WTC11 (cell line): ENCODE data around the gene KIR2DL3.
"Not testable (repeated sequence)": the region's sequence is repeated elsewhere in the genome, so short reads cannot be mapped to it uniquely, and the experiment has no call there.

Source experiments
- ESRRA ChIP-seq: sonication (generic); formaldehyde crosslinking; IDR thresholded peaks from 2 replicates; pipeline ENCODE4 v1.8.1; 2022; ENCODE audit warnings: mild to moderate bottlenecking, missing genetic modification reagents, borderline replicate concordance
- NR2C2 ChIP-seq: sonication (generic); formaldehyde crosslinking; IDR thresholded peaks from 2 replicates; pipeline ENCODE4 v1.8.0; 2022; ENCODE audit warnings: mild to moderate bottlenecking, missing genetic modification reagents
- NR3C1 ChIP-seq: sonication (generic); formaldehyde crosslinking; conservative IDR thresholded peaks from 2 replicates; pipeline ENCODE4 v1.8.1; 2023; ENCODE audit warnings: low read depth, mild to moderate bottlenecking, missing genetic modification reagents
- TF ChIP-seq, protein P1 (sequence below): sonication (generic); formaldehyde crosslinking; IDR thresholded peaks from 2 replicates; pipeline ENCODE4 v1.8.0; 2022; ENCODE audit warnings: mild to moderate bottlenecking, missing genetic modification reagents
- TF ChIP-seq, protein P2 (sequence below): fragments of 200-600 bp; IDR thresholded peaks from 2 replicates; pipeline ENCODE4 v1.8.0; 2022; ENCODE audit warnings: antibody characterized with exemption
- TF ChIP-seq, protein P3 (sequence below): sonication (generic); formaldehyde crosslinking; IDR thresholded peaks from 2 replicates; pipeline ENCODE4 v1.8.1; 2022; ENCODE audit warnings: missing genetic modification reagents, borderline replicate concordance
- TF ChIP-seq, protein P4 (sequence below): sonication (generic); formaldehyde crosslinking; IDR thresholded peaks from 2 replicates; pipeline ENCODE4 v1.8.0; 2022; ENCODE audit warnings: mild to moderate bottlenecking, missing genetic modification reagents
- TF ChIP-seq, protein P5 (sequence below): sonication (generic); formaldehyde crosslinking; IDR thresholded peaks from 2 replicates; pipeline ENCODE4 v1.8.1; 2023; ENCODE audit warnings: mild to moderate bottlenecking, missing genetic modification reagents
- TF ChIP-seq, protein P6 (sequence below): sonication (generic); formaldehyde crosslinking; IDR thresholded peaks from 2 replicates; pipeline ENCODE4 v1.8.0; 2022; ENCODE audit warnings: missing genetic modification reagents
- TF ChIP-seq, protein P7 (sequence below): sonication (generic); formaldehyde crosslinking; IDR thresholded peaks from 2 replicates; pipeline ENCODE4 v1.8.1; 2023; ENCODE audit warnings: mild to moderate bottlenecking, moderate library complexity, missing genetic modification reagents
- TF ChIP-seq, protein P8 (sequence below): fragments of 250-450 bp; sonication (Bioruptor Pico); IDR thresholded peaks from 2 replicates; pipeline ENCODE4 v2.1.2; 2022; ENCODE audit warnings: mild to moderate bottlenecking, moderate library complexity
- TF ChIP-seq, protein P9 (sequence below): sonication (generic); formaldehyde crosslinking; IDR thresholded peaks from 2 replicates; pipeline ENCODE4 v1.8.0; 2022; ENCODE audit warnings: mild to moderate bottlenecking, missing genetic modification reagents

DNA sequence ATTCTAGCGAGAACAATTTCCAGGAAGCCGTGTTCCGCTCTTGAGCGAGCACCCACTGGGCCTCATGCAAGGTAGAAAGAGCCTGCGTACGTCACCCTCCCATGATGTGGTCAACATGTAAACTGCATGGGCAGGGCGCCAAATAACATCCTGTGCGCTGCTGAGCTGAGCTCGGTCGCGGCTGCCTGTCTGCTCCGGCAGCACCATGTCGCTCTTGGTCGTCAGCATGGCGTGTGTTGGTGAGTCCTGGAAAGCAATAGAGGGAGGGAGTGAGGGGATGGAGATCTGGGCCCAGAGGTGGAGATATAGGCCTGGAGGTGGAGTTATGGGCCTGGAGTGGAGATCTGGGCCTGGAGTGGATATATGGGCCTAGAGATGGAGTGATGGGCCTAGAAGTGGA is 31.3 kb downstream of the KIR2DL3 start, which contains the start of gene KIR2DL1:
- TF ChIP-seq, protein P1, sequence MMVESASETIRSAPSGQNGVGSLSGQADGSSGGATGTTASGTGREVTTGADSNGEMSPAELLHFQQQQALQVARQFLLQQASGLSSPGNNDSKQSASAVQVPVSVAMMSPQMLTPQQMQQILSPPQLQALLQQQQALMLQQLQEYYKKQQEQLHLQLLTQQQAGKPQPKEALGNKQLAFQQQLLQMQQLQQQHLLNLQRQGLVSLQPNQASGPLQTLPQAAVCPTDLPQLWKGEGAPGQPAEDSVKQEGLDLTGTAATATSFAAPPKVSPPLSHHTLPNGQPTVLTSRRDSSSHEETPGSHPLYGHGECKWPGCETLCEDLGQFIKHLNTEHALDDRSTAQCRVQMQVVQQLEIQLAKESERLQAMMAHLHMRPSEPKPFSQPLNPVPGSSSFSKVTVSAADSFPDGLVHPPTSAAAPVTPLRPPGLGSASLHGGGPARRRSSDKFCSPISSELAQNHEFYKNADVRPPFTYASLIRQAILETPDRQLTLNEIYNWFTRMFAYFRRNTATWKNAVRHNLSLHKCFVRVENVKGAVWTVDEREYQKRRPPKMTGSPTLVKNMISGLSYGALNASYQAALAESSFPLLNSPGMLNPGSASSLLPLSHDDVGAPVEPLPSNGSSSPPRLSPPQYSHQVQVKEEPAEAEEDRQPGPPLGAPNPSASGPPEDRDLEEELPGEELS (CRISPR knock-in tag): not testable (repeated sequence)
- TF ChIP-seq, protein P2, sequence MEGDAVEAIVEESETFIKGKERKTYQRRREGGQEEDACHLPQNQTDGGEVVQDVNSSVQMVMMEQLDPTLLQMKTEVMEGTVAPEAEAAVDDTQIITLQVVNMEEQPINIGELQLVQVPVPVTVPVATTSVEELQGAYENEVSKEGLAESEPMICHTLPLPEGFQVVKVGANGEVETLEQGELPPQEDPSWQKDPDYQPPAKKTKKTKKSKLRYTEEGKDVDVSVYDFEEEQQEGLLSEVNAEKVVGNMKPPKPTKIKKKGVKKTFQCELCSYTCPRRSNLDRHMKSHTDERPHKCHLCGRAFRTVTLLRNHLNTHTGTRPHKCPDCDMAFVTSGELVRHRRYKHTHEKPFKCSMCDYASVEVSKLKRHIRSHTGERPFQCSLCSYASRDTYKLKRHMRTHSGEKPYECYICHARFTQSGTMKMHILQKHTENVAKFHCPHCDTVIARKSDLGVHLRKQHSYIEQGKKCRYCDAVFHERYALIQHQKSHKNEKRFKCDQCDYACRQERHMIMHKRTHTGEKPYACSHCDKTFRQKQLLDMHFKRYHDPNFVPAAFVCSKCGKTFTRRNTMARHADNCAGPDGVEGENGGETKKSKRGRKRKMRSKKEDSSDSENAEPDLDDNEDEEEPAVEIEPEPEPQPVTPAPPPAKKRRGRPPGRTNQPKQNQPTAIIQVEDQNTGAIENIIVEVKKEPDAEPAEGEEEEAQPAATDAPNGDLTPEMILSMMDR: not testable (repeated sequence)
- TF ChIP-seq, protein P3, sequence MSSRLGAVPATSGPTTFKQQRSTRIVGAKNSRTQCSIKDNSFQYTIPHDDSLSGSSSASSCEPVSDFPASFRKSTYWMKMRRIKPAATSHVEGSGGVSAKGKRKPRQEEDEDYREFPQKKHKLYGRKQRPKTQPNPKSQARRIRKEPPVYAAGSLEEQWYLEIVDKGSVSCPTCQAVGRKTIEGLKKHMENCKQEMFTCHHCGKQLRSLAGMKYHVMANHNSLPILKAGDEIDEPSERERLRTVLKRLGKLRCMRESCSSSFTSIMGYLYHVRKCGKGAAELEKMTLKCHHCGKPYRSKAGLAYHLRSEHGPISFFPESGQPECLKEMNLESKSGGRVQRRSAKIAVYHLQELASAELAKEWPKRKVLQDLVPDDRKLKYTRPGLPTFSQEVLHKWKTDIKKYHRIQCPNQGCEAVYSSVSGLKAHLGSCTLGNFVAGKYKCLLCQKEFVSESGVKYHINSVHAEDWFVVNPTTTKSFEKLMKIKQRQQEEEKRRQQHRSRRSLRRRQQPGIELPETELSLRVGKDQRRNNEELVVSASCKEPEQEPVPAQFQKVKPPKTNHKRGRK (CRISPR knock-in tag): not testable (repeated sequence)
- TF ChIP-seq, protein P4, sequence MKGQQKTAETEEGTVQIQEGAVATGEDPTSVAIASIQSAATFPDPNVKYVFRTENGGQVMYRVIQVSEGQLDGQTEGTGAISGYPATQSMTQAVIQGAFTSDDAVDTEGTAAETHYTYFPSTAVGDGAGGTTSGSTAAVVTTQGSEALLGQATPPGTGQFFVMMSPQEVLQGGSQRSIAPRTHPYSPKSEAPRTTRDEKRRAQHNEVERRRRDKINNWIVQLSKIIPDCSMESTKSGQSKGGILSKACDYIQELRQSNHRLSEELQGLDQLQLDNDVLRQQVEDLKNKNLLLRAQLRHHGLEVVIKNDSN (CRISPR knock-in tag): not testable (repeated sequence)
- TF ChIP-seq, protein P5, sequence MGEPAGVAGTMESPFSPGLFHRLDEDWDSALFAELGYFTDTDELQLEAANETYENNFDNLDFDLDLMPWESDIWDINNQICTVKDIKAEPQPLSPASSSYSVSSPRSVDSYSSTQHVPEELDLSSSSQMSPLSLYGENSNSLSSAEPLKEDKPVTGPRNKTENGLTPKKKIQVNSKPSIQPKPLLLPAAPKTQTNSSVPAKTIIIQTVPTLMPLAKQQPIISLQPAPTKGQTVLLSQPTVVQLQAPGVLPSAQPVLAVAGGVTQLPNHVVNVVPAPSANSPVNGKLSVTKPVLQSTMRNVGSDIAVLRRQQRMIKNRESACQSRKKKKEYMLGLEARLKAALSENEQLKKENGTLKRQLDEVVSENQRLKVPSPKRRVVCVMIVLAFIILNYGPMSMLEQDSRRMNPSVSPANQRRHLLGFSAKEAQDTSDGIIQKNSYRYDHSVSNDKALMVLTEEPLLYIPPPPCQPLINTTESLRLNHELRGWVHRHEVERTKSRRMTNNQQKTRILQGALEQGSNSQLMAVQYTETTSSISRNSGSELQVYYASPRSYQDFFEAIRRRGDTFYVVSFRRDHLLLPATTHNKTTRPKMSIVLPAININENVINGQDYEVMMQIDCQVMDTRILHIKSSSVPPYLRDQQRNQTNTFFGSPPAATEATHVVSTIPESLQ (CRISPR knock-in tag): not testable (repeated sequence)
- TF ChIP-seq NR2C2 (CRISPR knock-in tag); ESRRA; NR3C1 (CRISPR knock-in tag): not testable (repeated sequence)
- TF ChIP-seq, protein P6, sequence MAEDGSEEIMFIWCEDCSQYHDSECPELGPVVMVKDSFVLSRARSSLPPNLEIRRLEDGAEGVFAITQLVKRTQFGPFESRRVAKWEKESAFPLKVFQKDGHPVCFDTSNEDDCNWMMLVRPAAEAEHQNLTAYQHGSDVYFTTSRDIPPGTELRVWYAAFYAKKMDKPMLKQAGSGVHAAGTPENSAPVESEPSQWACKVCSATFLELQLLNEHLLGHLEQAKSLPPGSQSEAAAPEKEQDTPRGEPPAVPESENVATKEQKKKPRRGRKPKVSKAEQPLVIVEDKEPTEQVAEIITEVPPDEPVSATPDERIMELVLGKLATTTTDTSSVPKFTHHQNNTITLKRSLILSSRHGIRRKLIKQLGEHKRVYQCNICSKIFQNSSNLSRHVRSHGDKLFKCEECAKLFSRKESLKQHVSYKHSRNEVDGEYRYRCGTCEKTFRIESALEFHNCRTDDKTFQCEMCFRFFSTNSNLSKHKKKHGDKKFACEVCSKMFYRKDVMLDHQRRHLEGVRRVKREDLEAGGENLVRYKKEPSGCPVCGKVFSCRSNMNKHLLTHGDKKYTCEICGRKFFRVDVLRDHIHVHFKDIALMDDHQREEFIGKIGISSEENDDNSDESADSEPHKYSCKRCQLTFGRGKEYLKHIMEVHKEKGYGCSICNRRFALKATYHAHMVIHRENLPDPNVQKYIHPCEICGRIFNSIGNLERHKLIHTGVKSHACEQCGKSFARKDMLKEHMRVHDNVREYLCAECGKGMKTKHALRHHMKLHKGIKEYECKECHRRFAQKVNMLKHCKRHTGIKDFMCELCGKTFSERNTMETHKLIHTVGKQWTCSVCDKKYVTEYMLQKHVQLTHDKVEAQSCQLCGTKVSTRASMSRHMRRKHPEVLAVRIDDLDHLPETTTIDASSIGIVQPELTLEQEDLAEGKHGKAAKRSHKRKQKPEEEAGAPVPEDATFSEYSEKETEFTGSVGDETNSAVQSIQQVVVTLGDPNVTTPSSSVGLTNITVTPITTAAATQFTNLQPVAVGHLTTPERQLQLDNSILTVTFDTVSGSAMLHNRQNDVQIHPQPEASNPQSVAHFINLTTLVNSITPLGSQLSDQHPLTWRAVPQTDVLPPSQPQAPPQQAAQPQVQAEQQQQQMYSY (CRISPR knock-in tag): not testable (repeated sequence)
- TF ChIP-seq, protein P7, sequence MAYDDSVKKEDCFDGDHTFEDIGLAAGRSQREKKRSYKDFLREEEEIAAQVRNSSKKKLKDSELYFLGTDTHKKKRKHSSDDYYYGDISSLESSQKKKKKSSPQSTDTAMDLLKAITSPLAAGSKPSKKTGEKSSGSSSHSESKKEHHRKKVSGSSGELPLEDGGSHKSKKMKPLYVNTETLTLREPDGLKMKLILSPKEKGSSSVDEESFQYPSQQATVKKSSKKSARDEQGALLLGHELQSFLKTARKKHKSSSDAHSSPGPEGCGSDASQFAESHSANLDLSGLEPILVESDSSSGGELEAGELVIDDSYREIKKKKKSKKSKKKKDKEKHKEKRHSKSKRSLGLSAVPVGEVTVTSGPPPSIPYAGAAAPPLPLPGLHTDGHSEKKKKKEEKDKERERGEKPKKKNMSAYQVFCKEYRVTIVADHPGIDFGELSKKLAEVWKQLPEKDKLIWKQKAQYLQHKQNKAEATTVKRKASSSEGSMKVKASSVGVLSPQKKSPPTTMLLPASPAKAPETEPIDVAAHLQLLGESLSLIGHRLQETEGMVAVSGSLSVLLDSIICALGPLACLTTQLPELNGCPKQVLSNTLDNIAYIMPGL (CRISPR knock-in tag): not testable (repeated sequence)
- TF ChIP-seq, protein P8, sequence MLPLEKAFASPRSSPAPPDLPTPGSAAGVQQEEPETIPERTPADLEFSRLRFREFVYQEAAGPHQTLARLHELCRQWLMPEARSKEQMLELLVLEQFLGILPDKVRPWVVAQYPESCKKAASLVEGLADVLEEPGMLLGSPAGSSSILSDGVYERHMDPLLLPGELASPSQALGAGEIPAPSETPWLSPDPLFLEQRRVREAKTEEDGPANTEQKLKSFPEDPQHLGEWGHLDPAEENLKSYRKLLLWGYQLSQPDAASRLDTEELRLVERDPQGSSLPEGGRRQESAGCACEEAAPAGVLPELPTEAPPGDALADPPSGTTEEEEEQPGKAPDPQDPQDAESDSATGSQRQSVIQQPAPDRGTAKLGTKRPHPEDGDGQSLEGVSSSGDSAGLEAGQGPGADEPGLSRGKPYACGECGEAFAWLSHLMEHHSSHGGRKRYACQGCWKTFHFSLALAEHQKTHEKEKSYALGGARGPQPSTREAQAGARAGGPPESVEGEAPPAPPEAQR (CRISPR knock-in tag): not testable (repeated sequence)
- TF ChIP-seq, protein P9, sequence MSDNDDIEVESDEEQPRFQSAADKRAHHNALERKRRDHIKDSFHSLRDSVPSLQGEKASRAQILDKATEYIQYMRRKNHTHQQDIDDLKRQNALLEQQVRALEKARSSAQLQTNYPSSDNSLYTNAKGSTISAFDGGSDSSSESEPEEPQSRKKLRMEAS (CRISPR knock-in tag): not testable (repeated sequence)
